ENCODE measurements around the gene SLC16A11. TPM values are rescaled to one million over a fixed set of nuclear protein-coding genes. Genes with fewer than 3 reads are reported as not detected.
A peak's percentile ranks its signal among the peaks of the same experiment; 100 is the strongest.

The SLC16A11 gene
- total RNA-seq, 6 experiments from 2014 or later = 0.84 to 10.2 (median 2.4) TPM

DNA sequence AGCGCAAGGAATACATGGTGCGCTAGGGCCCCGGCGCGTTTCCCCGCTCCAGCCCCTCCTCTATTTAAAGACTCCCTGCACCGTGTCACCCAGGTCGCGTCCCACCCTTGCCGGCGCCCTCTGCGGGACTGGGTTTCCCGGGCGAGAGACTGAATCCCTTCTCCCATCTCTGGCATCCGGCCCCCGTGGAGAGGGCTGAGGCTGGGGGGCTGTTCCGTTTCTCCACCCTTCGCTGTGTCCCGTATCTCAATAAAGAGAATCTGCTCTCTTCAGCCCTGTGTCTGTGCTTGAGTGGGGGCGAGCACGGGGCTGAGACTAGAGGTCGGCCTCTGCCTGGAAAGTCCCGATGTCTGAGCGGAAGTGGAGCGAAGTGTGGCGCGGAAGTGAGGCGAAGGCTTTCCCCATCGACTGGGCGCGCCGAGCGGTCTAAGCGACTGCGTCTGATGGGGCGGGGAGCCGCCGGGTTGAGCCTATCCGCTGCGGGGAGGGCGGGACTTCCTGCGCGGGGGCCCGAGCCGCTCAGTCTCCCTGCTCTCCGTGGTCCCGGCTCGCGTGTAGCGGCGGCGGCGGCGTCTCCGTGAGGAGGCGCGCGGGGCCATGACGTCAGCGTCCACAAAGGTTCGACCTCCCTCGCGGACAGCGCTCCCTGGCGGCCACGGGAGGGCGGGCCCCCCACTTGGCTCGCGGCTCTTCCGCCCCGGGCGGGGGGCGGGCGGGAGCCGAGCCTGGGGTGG is 29.5 kb downstream of the SLC16A11 start:
- WGBS (ENCODE audit: insufficient coverage, low coverage, low lambda C conversion rate, missing lambda C conversion rate) = 0% methylated on average over 21 of the region's 75 CpGs
- peaks cover 0 to 25% (median 6%) of the 10 kb centered on the region in 4 donors for H3K4me1 ChIP-seq
- intact Hi-C loops (cut with DNase I) = no loop called here

DNA sequence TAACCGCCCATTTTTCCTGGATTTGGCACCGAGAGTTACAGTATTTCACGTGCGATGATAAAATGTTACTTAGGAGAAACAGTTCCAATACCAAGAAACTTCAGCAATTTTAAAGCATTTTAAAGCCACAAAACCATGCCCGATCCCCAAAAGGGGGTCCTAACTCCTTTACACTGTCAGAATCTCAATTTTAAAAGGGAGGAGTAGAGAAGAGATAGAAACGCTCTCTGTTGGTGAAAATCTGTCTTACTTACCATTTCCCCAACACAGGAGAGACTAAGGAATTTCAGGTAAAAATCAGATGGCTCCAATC is 32.0 kb downstream of the SLC16A11 start:
- peak overlapping the region; percentile 84 to 95 (median 92) for H3K4me3 ChIP-seq
- 2% methylated on average over 6 of the region's 6 CpGs for WGBS (ENCODE audit: insufficient coverage, low coverage, low lambda C conversion rate, missing lambda C conversion rate)
- H3K4me1 ChIP-seq = peaks cover 0 to 21% (median 6%) of the 10 kb centered on the region in 4 donors
- TF ChIP-seq, protein P1, sequence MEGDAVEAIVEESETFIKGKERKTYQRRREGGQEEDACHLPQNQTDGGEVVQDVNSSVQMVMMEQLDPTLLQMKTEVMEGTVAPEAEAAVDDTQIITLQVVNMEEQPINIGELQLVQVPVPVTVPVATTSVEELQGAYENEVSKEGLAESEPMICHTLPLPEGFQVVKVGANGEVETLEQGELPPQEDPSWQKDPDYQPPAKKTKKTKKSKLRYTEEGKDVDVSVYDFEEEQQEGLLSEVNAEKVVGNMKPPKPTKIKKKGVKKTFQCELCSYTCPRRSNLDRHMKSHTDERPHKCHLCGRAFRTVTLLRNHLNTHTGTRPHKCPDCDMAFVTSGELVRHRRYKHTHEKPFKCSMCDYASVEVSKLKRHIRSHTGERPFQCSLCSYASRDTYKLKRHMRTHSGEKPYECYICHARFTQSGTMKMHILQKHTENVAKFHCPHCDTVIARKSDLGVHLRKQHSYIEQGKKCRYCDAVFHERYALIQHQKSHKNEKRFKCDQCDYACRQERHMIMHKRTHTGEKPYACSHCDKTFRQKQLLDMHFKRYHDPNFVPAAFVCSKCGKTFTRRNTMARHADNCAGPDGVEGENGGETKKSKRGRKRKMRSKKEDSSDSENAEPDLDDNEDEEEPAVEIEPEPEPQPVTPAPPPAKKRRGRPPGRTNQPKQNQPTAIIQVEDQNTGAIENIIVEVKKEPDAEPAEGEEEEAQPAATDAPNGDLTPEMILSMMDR (IDR thresholded peaks at IDR 0.05) = no peak
- no peak for TF ChIP-seq POLR2A (IDR thresholded peaks at IDR 0.05)
- H3K27me3 ChIP-seq = no peaks in the 10 kb centered on the region
- intact Hi-C loops (cut with DNase I) = no loop called here
- H3K27ac ChIP-seq = peak overlapping the region; percentile 97 to 99 (median 98)
- no peaks in the 10 kb centered on the region for H3K9me3 ChIP-seq
- ATAC-seq = no peak
- no peak for DNase-seq
- peaks cover 0 to 2% (median 0%) of the 10 kb centered on the region in 4 donors for H3K36me3 ChIP-seq

More for the DNA sequence above, 29.5 kb downstream of the SLC16A11 start:
- Histone ChIP-seq H3K27ac (peak overlapping the region; percentile 97 to 99 (median 98)), H3K27me3 (no peaks in the 10 kb centered on the region), H3K9me3 (no peaks in the 10 kb centered on the region), H3K4me3 (peak overlapping the region; percentile 84 to 95 (median 92)), H3K36me3 (no peaks in the 10 kb centered on the region)
- TF ChIP-seq POLR2A (IDR thresholded peaks at IDR 0.05) = peak; percentile 85
- TF ChIP-seq, protein P1 (IDR thresholded peaks at IDR 0.05) = peak; percentile 81 to 91 (median 88)
- ATAC-seq (peak; percentile 75 to 92 (median 86)), DNase-seq (peak; percentile 99 to 100 (median 99))

DNA sequence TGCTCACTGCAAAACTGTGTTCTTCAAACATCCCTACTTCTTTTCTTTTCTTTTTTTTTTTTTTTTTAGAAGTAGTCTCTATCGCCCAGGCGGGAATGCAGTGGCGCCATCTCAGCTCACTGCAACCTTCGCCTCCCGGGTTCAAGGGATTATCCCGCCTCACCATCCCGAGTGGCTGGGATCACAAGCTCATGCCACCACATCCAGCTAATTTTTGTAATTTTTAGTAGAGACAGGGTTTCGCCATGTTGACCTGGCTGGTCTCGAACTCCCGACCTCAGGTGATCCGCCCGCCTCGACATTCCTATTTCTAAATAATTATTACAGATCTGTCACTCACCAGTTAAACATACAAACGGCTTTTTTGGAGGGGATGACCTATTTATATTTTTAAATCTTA is 32.5 kb downstream of the SLC16A11 start:
- Histone ChIP-seq H3K4me3 (peak overlapping the region; percentile 84 to 95 (median 92)), H3K27me3 (no peaks in the 10 kb centered on the region), H3K9me3 (no peaks in the 10 kb centered on the region), H3K36me3 (peaks cover 0 to 2% (median 0%) of the 10 kb centered on the region in 4 donors), H3K4me1 (peaks cover 0 to 21% (median 6%) of the 10 kb centered on the region in 4 donors), H3K27ac (peak overlapping the region in 2 of 3 donors; percentile 97 to 99)
- 15% methylated on average over 14 of the region's 14 CpGs for WGBS (ENCODE audit: insufficient coverage, low coverage, low lambda C conversion rate, missing lambda C conversion rate)
- intact Hi-C loops (cut with DNase I) = no loop called here
- TF ChIP-seq, protein P1 (IDR thresholded peaks at IDR 0.05) = no peak
- TF ChIP-seq POLR2A (IDR thresholded peaks at IDR 0.05) = no peak
- no peak for DNase-seq
- no peak for ATAC-seq

DNA sequence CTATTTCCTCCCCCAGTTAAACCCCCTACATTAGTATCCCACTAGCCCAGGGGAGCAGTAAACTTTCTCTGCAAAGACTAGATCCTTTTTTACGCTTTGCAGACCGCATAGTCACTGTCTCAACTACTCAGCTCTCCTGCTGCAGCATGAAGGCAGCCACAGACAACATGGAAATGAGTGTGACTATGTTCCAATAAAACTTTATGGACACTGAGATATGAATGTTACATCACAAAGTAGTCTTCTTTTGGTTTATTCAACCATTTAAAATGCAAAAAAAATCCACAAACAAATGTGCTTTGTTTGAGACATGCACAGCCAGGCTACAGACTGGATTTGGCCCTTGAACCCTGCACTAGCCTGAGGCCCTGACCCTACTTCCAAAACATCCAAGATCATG is 33.4 kb downstream of the SLC16A11 start:
- Histone ChIP-seq H3K27ac (no peak overlapping the region), H3K27me3 (no peaks in the 10 kb centered on the region), H3K4me1 (peaks cover 0 to 18% (median 6%) of the 10 kb centered on the region in 4 donors), H3K36me3 (peaks cover 0 to 2% (median 0%) of the 10 kb centered on the region in 4 donors), H3K9me3 (no peaks in the 10 kb centered on the region), H3K4me3 (peak overlapping the region in 1 of 3 donors; percentile 95)
- TF ChIP-seq, protein P1 (IDR thresholded peaks at IDR 0.05) = no peak
- no peak for TF ChIP-seq POLR2A (IDR thresholded peaks at IDR 0.05)
- intact Hi-C loops (cut with DNase I) = no loop called here
- ATAC-seq (no peak), DNase-seq (no peak)
- WGBS (ENCODE audit: insufficient coverage, low coverage, low lambda C conversion rate, missing lambda C conversion rate) = 92% methylated on average over 2 of the region's 2 CpGs

Measured in right lobe of liver (tissue), 6 donors.